ENCODE data around the gene ANP32B.
"Not testable (repeated sequence)": the region's sequence is repeated elsewhere in the genome, so short reads cannot be mapped to it uniquely, and the experiment has no call there.

The ANP32B gene

DNA sequence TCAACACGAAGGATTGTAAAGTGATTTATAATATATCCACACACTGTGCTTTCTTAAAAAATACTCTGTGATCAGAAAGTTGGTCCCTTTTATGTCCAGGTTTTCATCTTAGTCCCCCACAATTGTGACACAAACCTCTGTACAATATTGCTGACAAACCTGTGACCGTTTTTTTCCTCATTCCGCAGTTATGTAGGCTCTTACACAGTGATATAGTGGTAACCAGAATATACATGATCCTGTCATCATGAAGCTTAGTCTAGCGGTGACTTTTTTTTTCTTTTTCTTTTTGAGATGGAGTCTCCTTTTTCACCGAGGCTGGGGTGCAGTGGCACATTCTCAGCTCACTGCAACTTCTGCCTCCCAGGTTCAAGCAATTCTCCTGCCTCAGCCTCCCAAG, 8.7 kb downstream of the ANP32B start:
- DNase-seq, result no peak

- no peak for DNase-seq
Measured at GRCh38 chr9:97992219-97992618, 9.1 kb downstream of the ANP32B start.

DNA sequence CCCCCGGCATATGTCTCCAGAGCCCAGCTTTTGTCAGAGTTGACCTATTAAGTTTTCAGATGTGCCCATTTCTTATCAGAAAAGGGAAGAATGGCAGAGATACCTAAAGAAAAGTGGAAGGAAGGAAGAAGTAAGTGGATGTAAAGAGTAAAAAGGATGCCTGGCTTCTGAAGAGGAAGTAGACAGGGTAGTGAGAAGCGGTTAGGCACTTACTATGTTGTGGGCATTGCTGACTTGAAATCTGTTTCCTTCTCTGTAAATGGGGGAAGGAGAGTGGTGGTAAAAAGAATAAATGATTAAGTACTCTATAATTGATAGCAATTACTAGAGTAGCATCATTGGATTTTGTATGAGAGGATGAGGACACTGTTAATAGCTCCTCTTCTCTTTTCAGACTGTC, 9.9 kb downstream of the ANP32B start:
- no peak for DNase-seq

DNA sequence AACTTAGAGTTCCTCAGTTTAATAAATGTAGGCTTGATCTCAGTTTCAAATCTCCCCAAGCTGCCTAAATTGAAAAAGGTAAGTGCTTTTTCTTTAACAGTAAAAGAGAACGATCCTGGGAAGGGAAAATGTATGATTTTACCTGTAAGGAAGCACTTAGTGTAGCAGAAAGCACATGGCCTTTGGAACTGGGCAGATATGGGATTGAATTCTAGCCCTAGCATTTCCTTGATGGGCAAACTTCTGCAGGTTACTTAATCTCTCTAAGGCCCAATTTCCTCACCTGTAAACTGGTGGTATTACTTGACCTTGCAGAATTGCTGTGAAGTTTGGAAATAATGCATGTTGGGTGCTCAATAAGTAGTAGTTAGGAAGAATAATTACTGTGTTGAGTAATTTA, 11.6 kb downstream of the ANP32B start:
- DNase-seq, result no peak

DNA sequence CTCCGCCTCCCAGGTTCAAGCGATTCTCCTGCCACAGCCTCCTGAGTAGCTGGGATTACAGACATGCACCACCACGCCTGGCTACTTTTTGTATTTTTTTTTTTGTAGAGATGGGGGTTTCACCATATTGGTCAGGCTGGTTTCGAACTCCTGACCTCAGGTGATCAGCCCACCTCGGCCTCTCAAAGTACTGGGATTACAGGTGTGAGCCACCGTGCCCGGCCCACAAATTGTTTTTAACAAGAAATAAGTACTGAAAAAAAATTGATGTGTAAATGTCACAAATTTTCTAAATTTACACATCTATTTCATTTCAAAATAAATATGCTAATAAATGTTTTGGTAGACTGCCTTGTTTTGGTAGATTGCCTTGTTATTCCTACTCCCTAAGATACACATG, 13.5 kb downstream of the ANP32B start:
- not testable (repeated sequence) for DNase-seq

- no peak for DNase-seq
Measured at GRCh38 chr9:97997330-97998276, 14.5 kb downstream of the ANP32B start.

DNA sequence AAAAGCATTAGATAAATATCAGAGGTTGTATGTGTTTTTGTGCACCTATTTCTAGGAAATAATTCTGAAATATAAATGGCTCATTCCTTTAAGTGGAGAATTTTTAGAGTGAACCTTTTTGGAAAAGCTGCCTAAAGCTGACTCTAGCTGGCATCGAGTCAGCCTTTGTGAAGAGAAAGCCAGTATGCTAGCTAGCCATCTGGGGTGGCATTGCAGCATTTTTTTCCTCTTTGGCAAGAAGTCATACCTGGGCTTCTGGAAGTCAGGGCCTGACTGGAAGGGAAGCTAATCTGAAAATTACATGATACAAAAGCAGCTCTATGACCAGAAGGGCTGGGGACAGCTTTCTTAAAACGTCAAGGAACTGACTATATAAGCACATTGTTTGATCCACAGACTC, 19.7 kb downstream of the ANP32B start:
- peak in 1 of 56 donors; percentile 5 for DNase-seq

DNA sequence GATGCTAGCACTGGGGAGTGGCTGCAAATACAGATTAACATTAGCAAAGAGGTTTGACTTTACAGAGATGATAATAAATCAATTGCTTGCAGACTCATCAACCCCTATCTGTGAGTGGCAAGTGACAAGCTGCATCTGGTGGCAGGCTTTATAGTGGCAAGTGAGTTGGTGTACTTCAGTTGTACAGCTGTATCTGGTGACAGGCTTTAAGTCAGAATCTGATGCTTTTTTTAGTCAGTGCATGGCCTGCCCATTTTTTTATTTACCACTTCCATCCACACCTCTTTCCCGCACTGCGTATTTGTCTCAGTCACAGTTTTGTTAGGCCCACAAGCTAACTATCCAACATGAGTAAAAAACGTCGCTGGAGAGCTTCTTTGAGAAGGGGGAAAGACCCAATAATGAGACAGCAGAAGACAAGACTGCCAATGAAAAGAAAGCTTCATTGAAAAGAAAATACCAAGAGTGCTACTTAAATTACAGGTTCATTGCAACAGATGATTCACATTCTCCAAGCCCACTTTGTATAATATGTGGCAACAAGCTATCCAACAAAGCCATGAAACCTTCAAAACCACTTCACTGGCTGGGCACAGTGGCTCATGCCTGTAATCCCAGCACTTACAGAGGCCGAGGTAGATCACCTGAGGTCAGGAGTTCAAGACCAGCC, 23.1 kb downstream of the ANP32B start:
- no peak for DNase-seq

DNA sequence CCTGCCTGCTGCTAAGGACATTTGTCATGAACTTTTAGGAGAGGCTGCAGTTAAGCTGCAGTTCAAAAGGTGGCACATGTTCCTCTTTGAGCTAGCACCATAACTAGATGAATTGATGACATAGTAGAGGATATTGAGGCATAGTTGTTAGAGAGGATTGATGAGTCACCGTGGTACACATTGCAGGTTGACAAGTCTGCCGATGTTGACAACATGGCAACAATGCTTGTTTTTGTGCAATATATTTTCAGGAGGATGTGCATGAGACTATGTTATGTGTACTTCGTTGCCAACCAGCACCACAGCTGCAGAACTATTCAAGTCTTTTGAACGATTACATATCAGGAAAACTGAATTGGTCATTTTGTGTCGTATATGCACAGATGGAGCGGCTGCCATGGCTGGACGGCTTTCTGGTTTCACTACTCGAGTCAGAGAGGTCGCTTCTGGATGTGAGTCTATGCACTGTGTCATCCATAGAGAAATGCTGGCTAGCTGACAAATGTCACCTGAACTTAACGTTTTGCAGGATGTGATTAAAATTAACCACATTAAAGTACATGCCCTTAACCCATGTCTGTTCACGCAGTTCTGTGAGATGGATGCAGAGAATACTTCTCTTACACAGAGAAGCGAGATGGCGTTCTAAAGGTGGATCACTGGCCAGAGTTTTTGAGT, 24.2 kb downstream of the ANP32B start:
- DNase-seq, result no peak

- DNase-seq, result no peak
Measured at GRCh38 chr9:98008764-98009163, 25.6 kb downstream of the ANP32B start.

- no peak for DNase-seq
Measured at GRCh38 chr9:98009437-98009836, 26.3 kb downstream of the ANP32B start.

GRCh38 chr9:98009936-98010335, 26.8 kb downstream of the ANP32B start:
- no peak for DNase-seq

DNA sequence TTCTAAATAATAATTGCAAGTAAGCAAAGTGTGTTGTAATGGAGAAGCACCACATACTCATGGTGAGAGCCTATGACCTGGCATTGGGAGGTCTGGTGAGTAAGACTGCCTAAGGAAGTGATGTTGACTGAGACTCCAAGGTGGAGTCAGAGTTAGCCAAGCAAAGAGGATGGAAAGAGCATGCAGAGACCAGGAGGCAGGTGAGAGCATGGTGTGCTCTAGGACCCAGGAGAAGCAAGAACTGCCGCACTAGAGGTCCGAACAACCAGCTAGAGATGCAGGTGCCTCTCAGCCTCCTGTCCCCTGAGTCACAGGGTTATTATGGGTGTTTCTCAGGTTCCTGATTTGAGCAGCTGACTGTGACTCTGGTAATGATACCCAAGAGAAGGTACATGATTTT, 27.3 kb downstream of the ANP32B start:
- DNase-seq, result no peak

GRCh38 chr9:98011122-98011521, 28.0 kb downstream of the ANP32B start:
- DNase-seq, result no peak

DNA sequence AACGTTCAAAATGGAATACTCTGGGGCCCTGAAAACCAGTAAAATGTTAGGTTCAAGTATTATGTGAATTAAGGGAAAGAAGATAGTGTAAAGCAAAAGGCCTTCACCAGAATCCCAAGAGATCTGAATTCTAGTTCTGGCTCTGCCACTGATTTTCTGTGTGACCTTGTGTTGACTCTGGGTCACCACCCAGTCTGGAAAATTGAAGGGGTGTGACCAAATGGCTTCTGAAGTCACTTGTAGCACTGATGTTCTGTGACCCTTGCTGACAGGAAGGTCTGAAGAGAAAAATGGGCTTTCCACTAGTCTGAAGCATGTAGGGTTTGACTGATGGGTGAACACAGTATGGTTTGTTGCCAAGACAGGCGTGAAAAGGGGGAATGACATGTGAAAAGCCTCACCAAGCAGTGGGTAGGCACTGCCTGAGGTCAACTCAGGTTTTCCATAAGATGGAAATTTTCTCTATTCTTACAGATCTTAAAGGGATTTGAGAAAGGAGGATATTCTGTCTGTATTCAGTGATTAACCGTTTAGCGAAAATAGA, 33.1 kb downstream of the ANP32B start:
- DNase-seq, result no peak

DNA sequence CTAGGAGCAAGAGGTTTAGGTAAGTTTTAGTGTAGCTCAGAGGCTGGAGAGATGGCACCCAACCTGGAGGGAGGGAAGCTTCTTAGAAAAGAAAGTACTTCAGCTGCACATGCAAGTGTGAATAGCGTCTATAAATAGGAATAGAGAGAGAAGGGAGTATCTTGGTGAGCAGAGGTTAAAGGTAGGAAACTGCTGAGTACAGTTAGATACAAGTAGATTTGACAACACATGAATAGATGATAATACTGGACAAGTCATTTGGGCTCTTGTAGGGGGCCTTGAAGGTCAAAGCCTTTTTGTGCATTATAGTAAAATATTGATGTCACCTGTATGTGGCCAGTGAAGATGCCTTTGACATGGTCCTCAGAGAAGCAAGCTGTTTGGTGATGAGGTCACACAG, 34.2 kb downstream of the ANP32B start:
- no peak for DNase-seq

DNA sequence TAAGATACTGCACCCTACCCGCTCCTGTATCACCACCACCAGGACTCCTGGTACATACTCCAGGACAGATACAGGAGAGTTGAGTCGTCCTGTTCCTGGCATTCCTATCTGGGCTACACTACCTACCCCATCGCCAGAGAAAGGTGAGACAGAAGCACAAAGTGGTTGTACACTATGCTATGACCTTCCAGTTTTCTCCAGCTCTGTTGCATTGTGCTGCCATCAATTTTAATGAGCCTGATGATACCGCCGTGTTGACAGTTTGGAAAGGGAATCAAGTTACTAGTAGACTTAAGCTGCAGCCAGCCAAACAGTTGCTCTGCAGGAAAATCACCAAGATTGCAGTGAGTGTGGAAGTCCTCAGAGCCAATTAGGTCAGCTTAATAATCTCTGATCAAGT, 35.2 kb downstream of the ANP32B start:
- no peak for DNase-seq

- no peak for DNase-seq
Measured at GRCh38 chr9:98019098-98019497, 36.0 kb downstream of the ANP32B start.

DNA sequence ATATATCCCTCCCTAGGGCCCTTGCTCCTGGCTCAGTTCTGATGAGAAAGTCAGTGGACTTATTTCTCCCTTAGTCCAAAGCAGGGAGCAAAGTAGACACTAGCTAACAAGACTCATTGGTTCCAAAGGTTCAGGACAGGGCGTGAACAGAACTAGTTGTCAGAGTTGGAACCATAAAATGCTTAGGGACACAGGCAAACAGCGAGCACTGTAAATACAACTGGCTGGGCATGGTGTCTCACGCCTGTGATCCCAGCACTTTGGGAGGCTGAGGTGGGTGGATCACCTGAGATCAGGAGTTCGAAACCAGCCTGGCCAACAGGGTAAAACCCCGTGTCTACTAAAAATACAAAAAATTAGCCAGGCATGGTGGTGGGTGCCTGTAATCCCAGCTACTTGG, 36.7 kb downstream of the ANP32B start:
- DNase-seq, result not testable (repeated sequence)

- DNase-seq, result no peak
Measured at GRCh38 chr9:98020476-98021145, 37.5 kb downstream of the ANP32B start.

DNA sequence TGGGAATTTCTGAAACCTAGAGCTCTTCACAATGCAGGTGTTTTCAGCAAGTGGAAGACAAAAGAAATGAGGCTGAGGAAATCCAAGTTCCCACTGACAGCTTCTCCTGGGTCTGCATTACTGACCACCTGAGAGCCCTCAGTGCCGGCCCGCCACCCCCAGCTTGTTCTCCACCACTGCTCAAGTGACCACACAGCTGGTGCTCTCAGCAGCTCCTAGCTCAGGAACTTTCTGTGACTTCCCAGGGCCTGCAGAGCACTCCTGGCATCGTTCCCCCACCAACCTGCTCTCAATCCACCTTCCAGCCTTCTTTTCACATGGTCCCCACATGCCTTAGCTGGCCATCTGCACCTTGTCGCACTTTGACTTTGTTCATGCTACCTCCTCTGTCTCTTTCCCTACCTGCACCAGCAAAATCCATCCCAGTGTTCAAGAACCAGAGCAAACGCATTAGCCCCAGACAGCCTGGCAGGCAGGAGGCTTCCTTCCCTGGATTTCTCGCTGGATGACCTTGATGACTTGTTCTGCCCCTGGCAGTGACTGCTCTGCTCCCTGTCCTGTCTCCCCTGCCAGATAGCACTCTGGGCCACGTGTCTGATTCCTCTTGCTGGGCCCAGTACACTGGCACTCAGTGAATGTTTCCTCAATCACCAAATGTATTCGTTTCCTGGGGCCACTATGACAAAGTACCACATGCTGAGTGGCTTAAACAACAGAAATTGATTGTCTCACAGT, 38.3 kb downstream of the ANP32B start:
- DNase-seq, result no peak
